ENCODE results near the gene CDCA8.

Gene CDCA8

DNA sequence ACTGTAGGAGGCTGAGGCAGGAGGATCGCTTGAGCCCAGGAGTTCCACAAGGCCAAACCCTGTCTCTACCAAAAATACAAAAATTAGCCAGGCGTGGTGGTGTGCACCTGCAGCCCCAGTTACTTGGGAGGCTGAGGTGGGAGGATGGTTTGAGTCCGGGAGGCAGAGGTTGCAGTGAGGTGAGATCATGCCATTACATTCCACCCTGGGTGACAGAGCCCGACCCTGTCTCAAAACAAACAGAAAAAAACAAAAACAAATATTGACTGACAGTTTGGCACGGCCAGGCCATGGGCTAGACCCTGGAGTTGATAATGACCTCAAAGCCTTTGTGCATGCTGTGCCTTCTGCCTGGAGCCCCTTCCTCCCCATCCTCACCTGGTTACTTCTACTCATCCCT is 38.4 kb upstream of the CDCA8 start:
- no peak overlapping the region for H3K4me3 ChIP-seq (ENCODE audit: control insufficient read depth, low read depth, low read length)
- DNase-seq (ENCODE audit: low read depth), result no peak
- TF ChIP-seq, protein P1, sequence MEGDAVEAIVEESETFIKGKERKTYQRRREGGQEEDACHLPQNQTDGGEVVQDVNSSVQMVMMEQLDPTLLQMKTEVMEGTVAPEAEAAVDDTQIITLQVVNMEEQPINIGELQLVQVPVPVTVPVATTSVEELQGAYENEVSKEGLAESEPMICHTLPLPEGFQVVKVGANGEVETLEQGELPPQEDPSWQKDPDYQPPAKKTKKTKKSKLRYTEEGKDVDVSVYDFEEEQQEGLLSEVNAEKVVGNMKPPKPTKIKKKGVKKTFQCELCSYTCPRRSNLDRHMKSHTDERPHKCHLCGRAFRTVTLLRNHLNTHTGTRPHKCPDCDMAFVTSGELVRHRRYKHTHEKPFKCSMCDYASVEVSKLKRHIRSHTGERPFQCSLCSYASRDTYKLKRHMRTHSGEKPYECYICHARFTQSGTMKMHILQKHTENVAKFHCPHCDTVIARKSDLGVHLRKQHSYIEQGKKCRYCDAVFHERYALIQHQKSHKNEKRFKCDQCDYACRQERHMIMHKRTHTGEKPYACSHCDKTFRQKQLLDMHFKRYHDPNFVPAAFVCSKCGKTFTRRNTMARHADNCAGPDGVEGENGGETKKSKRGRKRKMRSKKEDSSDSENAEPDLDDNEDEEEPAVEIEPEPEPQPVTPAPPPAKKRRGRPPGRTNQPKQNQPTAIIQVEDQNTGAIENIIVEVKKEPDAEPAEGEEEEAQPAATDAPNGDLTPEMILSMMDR (IDR thresholded peaks at IDR 0.05; ENCODE audit: control insufficient read depth, insufficient read depth, low read depth, low read length, missing control alignments), result no peak

DNA sequence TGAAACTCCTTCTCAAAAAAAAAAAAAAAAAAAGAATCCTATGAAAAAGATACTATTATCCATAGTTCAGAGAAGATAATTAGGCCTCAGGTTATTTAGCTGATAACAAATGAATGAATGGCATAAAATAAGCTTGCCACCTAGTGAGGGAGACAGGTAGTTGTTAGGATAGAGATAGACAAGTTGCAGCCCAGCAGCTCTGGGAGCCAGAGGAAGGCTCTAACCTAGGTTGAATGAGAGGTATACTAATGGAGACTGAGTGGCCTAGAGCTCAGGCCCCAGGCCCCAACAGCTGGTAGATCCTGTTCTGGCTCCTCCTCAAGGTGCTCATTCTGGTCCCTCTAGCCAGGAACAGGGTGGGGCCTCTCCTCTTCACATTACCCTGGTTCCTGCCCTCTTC is 37.0 kb upstream of the CDCA8 start:
- H3K4me3 ChIP-seq (ENCODE audit: control insufficient read depth, low read depth, low read length), result no peak overlapping the region
- TF ChIP-seq, protein P1 (IDR thresholded peaks at IDR 0.05; ENCODE audit: control insufficient read depth, insufficient read depth, low read depth, low read length, missing control alignments), result no peak
- no peak for DNase-seq (ENCODE audit: low read depth)

DNA sequence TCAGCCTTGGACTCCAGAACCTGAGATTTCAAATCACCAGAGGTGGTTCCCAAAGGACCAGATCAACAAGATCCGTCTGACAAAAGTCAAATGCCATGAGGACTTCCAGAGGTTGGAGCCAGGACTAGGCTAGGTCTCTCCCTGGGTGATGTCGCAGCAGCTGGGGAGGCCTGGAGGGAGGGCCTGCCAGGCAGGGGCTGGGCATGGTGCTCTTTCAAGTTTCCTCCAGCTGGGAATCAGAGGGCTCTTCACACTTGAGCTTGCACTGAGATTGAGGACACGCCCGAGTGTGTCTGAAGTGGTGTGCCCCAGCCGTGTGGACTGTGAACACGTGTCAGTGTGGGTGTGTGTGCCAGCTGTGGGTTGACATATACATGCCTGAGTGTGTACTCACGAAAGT is 36.3 kb upstream of the CDCA8 start:
- no peak overlapping the region for H3K4me3 ChIP-seq (ENCODE audit: control insufficient read depth, low read depth, low read length)
- TF ChIP-seq, protein P1 (IDR thresholded peaks at IDR 0.05; ENCODE audit: control insufficient read depth, insufficient read depth, low read depth, low read length, missing control alignments), result no peak
- DNase-seq (ENCODE audit: low read depth), result no peak

DNA sequence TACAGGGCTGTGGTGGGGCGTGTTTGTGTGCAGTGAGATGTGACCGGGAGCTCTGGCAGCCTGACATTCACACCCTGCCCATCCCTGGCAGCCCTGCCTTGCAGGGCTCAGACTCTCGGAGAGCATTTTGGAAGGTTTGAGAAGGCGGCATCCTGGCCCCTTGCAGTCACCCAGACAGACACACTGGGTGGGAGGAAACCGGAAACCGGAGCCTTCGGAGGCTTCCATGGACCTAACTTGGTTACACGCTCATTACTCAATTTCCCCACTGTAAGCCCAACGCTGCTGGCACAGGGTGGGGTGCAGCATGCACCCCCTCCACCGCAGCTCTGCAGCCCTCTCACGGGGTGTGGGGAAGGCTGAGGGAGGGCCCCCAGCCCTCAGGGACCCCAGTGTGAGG is 35.4 kb upstream of the CDCA8 start:
- DNase-seq (ENCODE audit: low read depth), result no peak
- no peak overlapping the region for H3K4me3 ChIP-seq (ENCODE audit: control insufficient read depth, low read depth, low read length)
- TF ChIP-seq, protein P1 (IDR thresholded peaks at IDR 0.05; ENCODE audit: control insufficient read depth, insufficient read depth, low read depth, low read length, missing control alignments), result no peak

DNA sequence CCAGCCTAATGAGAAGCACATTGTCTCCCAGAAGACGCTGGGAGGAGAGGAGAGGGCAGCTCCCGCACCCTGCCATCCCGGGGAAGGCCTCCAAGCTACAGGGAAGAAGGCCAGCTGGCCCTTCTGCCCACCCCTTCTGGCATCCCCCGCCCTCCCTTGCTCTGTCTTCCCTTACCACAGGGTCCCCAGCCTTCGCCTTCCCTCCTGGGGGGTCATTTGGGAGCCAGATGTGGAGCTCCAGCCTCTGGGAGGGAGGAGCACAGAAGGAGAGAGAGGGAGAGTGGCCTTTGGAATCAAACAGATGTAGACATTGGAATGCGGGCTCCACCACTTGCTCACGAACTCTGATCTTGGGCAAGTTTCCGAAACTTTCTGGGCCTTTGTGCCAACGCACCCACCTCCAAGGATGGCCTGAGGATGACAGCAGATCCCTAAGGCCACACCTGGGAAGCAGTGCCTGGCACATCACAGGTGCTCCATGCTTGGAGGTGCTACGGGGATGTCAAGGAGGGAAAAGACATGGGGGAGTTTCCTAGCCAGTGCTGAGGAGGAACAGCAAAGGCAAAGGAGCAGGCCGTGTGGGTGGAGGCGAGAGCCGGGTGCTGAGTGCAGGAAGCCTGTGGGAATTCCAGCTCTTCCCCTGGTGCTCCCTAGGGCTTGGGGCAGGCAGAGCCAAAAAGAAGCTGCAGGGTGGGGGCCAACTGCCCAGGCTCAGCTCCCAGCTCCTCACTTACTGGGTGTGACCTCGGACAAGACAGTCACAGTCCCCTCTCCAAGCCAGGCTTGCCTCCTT is 34.5 kb upstream of the CDCA8 start:
- TF ChIP-seq, protein P1 (IDR thresholded peaks at IDR 0.05; ENCODE audit: control insufficient read depth, insufficient read depth, low read depth, low read length, missing control alignments), result no peak

DNA sequence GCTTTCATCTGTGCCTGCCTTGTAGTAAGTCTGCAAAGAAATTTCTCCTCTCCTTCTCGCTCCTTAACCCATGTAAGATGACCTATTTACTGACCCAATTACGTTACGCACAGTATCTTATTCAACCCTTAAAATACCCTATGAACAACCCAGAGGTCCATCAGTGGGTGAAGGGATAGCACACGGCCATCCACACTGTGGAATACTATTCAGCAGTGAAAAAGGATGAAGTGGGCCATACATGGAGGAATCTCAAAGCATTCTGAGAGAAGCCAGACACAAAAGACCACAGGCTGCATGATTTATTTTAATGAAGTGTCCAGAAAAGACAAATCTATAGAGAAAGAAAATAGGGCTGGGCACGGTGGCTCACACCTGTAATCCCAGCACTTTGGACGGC is 33.8 kb upstream of the CDCA8 start:
- no peak overlapping the region for H3K4me3 ChIP-seq (ENCODE audit: control insufficient read depth, low read depth, low read length)
- no peak for DNase-seq (ENCODE audit: low read depth)
- TF ChIP-seq, protein P1 (IDR thresholded peaks at IDR 0.05; ENCODE audit: control insufficient read depth, insufficient read depth, low read depth, low read length, missing control alignments), result no peak

More for the DNA sequence above, 34.5 kb upstream of the CDCA8 start:
- no peak for DNase-seq (ENCODE audit: low read depth)
- no peak overlapping the region for H3K4me3 ChIP-seq (ENCODE audit: control insufficient read depth, low read depth, low read length)
